ENCODE measurements around the gene SLC26A2. TPM values are rescaled to one million over a fixed set of nuclear protein-coding genes. Genes with fewer than 3 reads are reported as not detected.

Gene SLC26A2
- total RNA-seq, 1 experiment from 2014 or later = 34.6 TPM

GRCh38 chr5:150016537-150016936 is 56.0 kb downstream of the SLC26A2 start:
- Mint-ChIP-seq H3K9me3 (ENCODE audit: low read depth, unreplicated experiment) (no peaks in the 10 kb centered on the region), H3K36me3 (ENCODE audit: insufficient read depth, unreplicated experiment) (peaks cover 55% of the 10 kb centered on the region), H3K27ac (ENCODE audit: unreplicated experiment) (no peak overlapping the region), H3K27me3 (ENCODE audit: unreplicated experiment) (no peaks in the 10 kb centered on the region), H3K4me3 (ENCODE audit: low read depth, unreplicated experiment) (no peak overlapping the region), H3K4me1 (ENCODE audit: low read depth, unreplicated experiment) (peaks cover 44% of the 10 kb centered on the region)
- no peak for DNase-seq
- no TSS peak for BruUV-seq (replicated peaks)
- CTCF ChIA-PET = interaction anchor here (0.7 kb wide), 2 partner anchors 10 to 60 kb away, joined by 3 to 10 read pairs; no protein-coding TSS in a partner anchor
- TF ChIP-seq CTCF (IDR thresholded peaks at IDR 0.05; ENCODE audit: unreplicated experiment) = no peak
- intact Hi-C loops (cut with micrococcal nuclease; ENCODE audit: unreplicated experiment) = no loop called here

GRCh38 chr5:150017226-150018005 is 56.9 kb downstream of the SLC26A2 start:
- intact Hi-C loops (cut with micrococcal nuclease; ENCODE audit: unreplicated experiment) = no loop called here
- TF ChIP-seq CTCF (IDR thresholded peaks at IDR 0.05; ENCODE audit: unreplicated experiment) = no peak
- H3K4me3 Mint-ChIP-seq (ENCODE audit: low read depth, unreplicated experiment) = no peak overlapping the region
- peak overlapping the region; percentile 16 for H3K27ac Mint-ChIP-seq (ENCODE audit: unreplicated experiment)
- no peak for DNase-seq
- H3K27me3 Mint-ChIP-seq (ENCODE audit: unreplicated experiment) = no peaks in the 10 kb centered on the region
- peaks cover 52% of the 10 kb centered on the region for H3K4me1 Mint-ChIP-seq (ENCODE audit: low read depth, unreplicated experiment)
- H3K36me3 Mint-ChIP-seq (ENCODE audit: insufficient read depth, unreplicated experiment) = peaks cover 57% of the 10 kb centered on the region
- H3K9me3 Mint-ChIP-seq (ENCODE audit: low read depth, unreplicated experiment) = no peaks in the 10 kb centered on the region
- BruUV-seq (replicated peaks) = no TSS peak
- CTCF ChIA-PET = interaction anchor here (0.9 to 1.0 kb wide), 2 partner anchors 27 to 28 kb away, joined by 3 read pairs; no protein-coding TSS in a partner anchor

- no peak for TF ChIP-seq CTCF (IDR thresholded peaks at IDR 0.05; ENCODE audit: unreplicated experiment)
- DNase-seq = no peak
- H3K9me3 Mint-ChIP-seq (ENCODE audit: low read depth, unreplicated experiment) = no peaks in the 10 kb centered on the region
- intact Hi-C loops (cut with micrococcal nuclease; ENCODE audit: unreplicated experiment) = loop anchor here (2.0 kb wide), 1 partner anchor 19 kb away; the partner anchor contains the start of genes HMGXB3 and TIGD6
- H3K27me3 Mint-ChIP-seq (ENCODE audit: unreplicated experiment) = no peaks in the 10 kb centered on the region
- no TSS peak for BruUV-seq (replicated peaks)
- no peak overlapping the region for H3K4me3 Mint-ChIP-seq (ENCODE audit: low read depth, unreplicated experiment)
- H3K36me3 Mint-ChIP-seq (ENCODE audit: insufficient read depth, unreplicated experiment) = peaks cover 67% of the 10 kb centered on the region
- CTCF ChIA-PET = interaction anchor here (1.4 kb wide), 1 partner anchor 10 kb away, joined by 5 read pairs; no protein-coding TSS in a partner anchor
- peaks cover 58% of the 10 kb centered on the region for H3K4me1 Mint-ChIP-seq (ENCODE audit: low read depth, unreplicated experiment)
- H3K27ac Mint-ChIP-seq (ENCODE audit: unreplicated experiment) = peak overlapping the region; percentile 91
These were observed 59.7 kb downstream of the SLC26A2 start for GRCh38 chr5:150020249-150020648.

- BruUV-seq (replicated peaks) = no TSS peak
- peaks cover 70% of the 10 kb centered on the region for H3K36me3 Mint-ChIP-seq (ENCODE audit: insufficient read depth, unreplicated experiment)
- H3K4me1 Mint-ChIP-seq (ENCODE audit: low read depth, unreplicated experiment) = peaks cover 58% of the 10 kb centered on the region
- no peak for TF ChIP-seq CTCF (IDR thresholded peaks at IDR 0.05; ENCODE audit: unreplicated experiment)
- H3K27me3 Mint-ChIP-seq (ENCODE audit: unreplicated experiment) = no peaks in the 10 kb centered on the region
- H3K9me3 Mint-ChIP-seq (ENCODE audit: low read depth, unreplicated experiment) = no peaks in the 10 kb centered on the region
- H3K27ac Mint-ChIP-seq (ENCODE audit: unreplicated experiment) = peak overlapping the region; percentile 91
- DNase-seq = peak; percentile 68
- intact Hi-C loops (cut with micrococcal nuclease; ENCODE audit: unreplicated experiment) = loop anchor here (2.0 kb wide), 1 partner anchor 21 kb away; the partner anchor contains the start of genes HMGXB3 and TIGD6
- H3K4me3 Mint-ChIP-seq (ENCODE audit: low read depth, unreplicated experiment) = peak overlapping the region; percentile 66
- CTCF ChIA-PET = interaction anchor here (0.9 to 1.8 kb wide), 6 partner anchors 8 to 188 kb away, joined by 3 to 7 read pairs (median 4); partner anchors contain the start of genes HMGXB3 and TIGD6
These were observed 61.1 kb downstream of the SLC26A2 start for GRCh38 chr5:150021491-150022157.

Measured in Calu3 (cell line).